HAP-1 (cell line): ENCODE measurements around the gene HDAC4.

Source experiments
- DNase-seq, 2 experiments: peaks; one replicate each; pipeline ENCODE4 v3.0.0-alpha.2; 2016 to 2020; ENCODE audit warnings: low spot score in 2 of 2
- H3K27me3 ChIP-seq: fragments of 250-450 bp; sonication (Bioruptor Pico); 2 replicates; pipeline ENCODE4 v1.5.1; 2020; ENCODE audit warnings: low read depth, mild to moderate bottlenecking, moderate library complexity
- H3K36me3 ChIP-seq: fragments of 250-450 bp; sonication (Bioruptor Pico); replicated peaks from 2 replicates; pipeline ENCODE4 v1.5.1; 2020; ENCODE audit warnings: mild to moderate bottlenecking
- H3K4me1 ChIP-seq: fragments of 250-450 bp; sonication (Bioruptor Pico); 2 replicates; pipeline ENCODE4 v1.5.1; 2020; ENCODE audit warnings: mild to moderate bottlenecking
- H3K4me3 ChIP-seq: fragments of 250-450 bp; sonication (Bioruptor Pico); 2 replicates; pipeline ENCODE4 v1.5.1; 2020; ENCODE audit warnings: mild to moderate bottlenecking, moderate library complexity
- H3K9me3 ChIP-seq: fragments of 250-450 bp; sonication (Bioruptor Pico); 2 replicates; pipeline ENCODE4 v1.5.1; 2020; ENCODE audit warnings: mild to moderate bottlenecking, moderate library complexity
- in situ Hi-C: fragments of 300-500 bp; cut with MboI; formaldehyde crosslinking; loops from 3 replicates; pipeline ENCODE4 v1.14.3; 2020; ENCODE audit warnings: low sequenced_read_pairs, inconsistent platforms, mixed read lengths

The HDAC4 gene

GRCh38 chr2:239212929-239213642, 187.7 kb downstream of the HDAC4 start:
- H3K27me3 ChIP-seq, result no peaks in the 10 kb centered on the region
- no peaks in the 10 kb centered on the region for H3K9me3 ChIP-seq
- in situ Hi-C loops, result no loop called here
- no peak for DNase-seq
- no peaks in the 10 kb centered on the region for H3K36me3 ChIP-seq
- no peaks in the 10 kb centered on the region for H3K4me1 ChIP-seq
- no peak overlapping the region for H3K4me3 ChIP-seq

GRCh38 chr2:239212121-239212928, 188.5 kb downstream of the HDAC4 start:
- H3K4me1 ChIP-seq, result no peaks in the 10 kb centered on the region
- in situ Hi-C loops, result no loop called here
- no peak overlapping the region for H3K4me3 ChIP-seq
- H3K9me3 ChIP-seq, result no peaks in the 10 kb centered on the region
- no peaks in the 10 kb centered on the region for H3K27me3 ChIP-seq
- no peak for DNase-seq
- no peaks in the 10 kb centered on the region for H3K36me3 ChIP-seq

- no peak for DNase-seq
- Histone ChIP-seq H3K4me3 (no peak overlapping the region), H3K36me3 (no peaks in the 10 kb centered on the region), H3K27me3 (no peaks in the 10 kb centered on the region), H3K9me3 (no peaks in the 10 kb centered on the region), H3K4me1 (no peaks in the 10 kb centered on the region)
- in situ Hi-C loops, result no loop called here
These were observed 189.3 kb downstream of the HDAC4 start for GRCh38 chr2:239211396-239212094.

- Histone ChIP-seq H3K4me3 (no peak overlapping the region), H3K27me3 (no peaks in the 10 kb centered on the region), H3K9me3 (no peaks in the 10 kb centered on the region), H3K36me3 (no peaks in the 10 kb centered on the region), H3K4me1 (no peaks in the 10 kb centered on the region)
- DNase-seq, result no peak
- in situ Hi-C loops, result no loop called here
These were observed 191.0 kb downstream of the HDAC4 start for GRCh38 chr2:239209783-239210182.

- DNase-seq, result no peak
- in situ Hi-C loops, result no loop called here
- H3K9me3 ChIP-seq, result no peaks in the 10 kb centered on the region
- no peaks in the 10 kb centered on the region for H3K36me3 ChIP-seq
- H3K4me1 ChIP-seq, result no peaks in the 10 kb centered on the region
- H3K27me3 ChIP-seq, result no peaks in the 10 kb centered on the region
- no peak overlapping the region for H3K4me3 ChIP-seq
These were observed 192.2 kb downstream of the HDAC4 start for GRCh38 chr2:239208465-239209180.

- no peak overlapping the region for H3K4me3 ChIP-seq
- no peaks in the 10 kb centered on the region for H3K36me3 ChIP-seq
- H3K27me3 ChIP-seq, result no peaks in the 10 kb centered on the region
- no peak for DNase-seq
- no peaks in the 10 kb centered on the region for H3K9me3 ChIP-seq
- H3K4me1 ChIP-seq, result no peaks in the 10 kb centered on the region
- in situ Hi-C loops, result no loop called here
These were observed 194.0 kb downstream of the HDAC4 start for GRCh38 chr2:239206851-239207250.

- Histone ChIP-seq H3K4me3 (no peak overlapping the region), H3K9me3 (no peaks in the 10 kb centered on the region), H3K36me3 (no peaks in the 10 kb centered on the region), H3K27me3 (no peaks in the 10 kb centered on the region), H3K4me1 (no peaks in the 10 kb centered on the region)
- in situ Hi-C loops, result no loop called here
- no peak for DNase-seq
These were observed 194.8 kb downstream of the HDAC4 start for GRCh38 chr2:239206042-239206441.

GRCh38 chr2:239204876-239205468, 195.8 kb downstream of the HDAC4 start:
- Histone ChIP-seq H3K27me3 (no peaks in the 10 kb centered on the region), H3K4me1 (no peaks in the 10 kb centered on the region), H3K36me3 (no peaks in the 10 kb centered on the region), H3K9me3 (no peaks in the 10 kb centered on the region), H3K4me3 (no peak overlapping the region)
- in situ Hi-C loops, result no loop called here
- no peak for DNase-seq

- no peak for DNase-seq
These were observed 196.5 kb downstream of the HDAC4 start for GRCh38 chr2:239204136-239204875.

GRCh38 chr2:239203443-239204135, 197.2 kb downstream of the HDAC4 start:
- H3K27me3 ChIP-seq, result no peaks in the 10 kb centered on the region
- H3K4me1 ChIP-seq, result no peaks in the 10 kb centered on the region
- H3K36me3 ChIP-seq, result no peaks in the 10 kb centered on the region
- no peak for DNase-seq
- no peak overlapping the region for H3K4me3 ChIP-seq
- in situ Hi-C loops, result no loop called here
- H3K9me3 ChIP-seq, result no peaks in the 10 kb centered on the region

More at GRCh38 chr2:239204136-239204875, 196.5 kb downstream of the HDAC4 start:
- in situ Hi-C loops, result no loop called here
- no peaks in the 10 kb centered on the region for H3K9me3 ChIP-seq
- no peaks in the 10 kb centered on the region for H3K27me3 ChIP-seq
- no peaks in the 10 kb centered on the region for H3K36me3 ChIP-seq
- no peak overlapping the region for H3K4me3 ChIP-seq
- H3K4me1 ChIP-seq, result no peaks in the 10 kb centered on the region

- H3K9me3 ChIP-seq, result no peaks in the 10 kb centered on the region
- no peaks in the 10 kb centered on the region for H3K27me3 ChIP-seq
- in situ Hi-C loops, result no loop called here
- H3K36me3 ChIP-seq, result no peaks in the 10 kb centered on the region
- no peaks in the 10 kb centered on the region for H3K4me1 ChIP-seq
- no peak overlapping the region for H3K4me3 ChIP-seq
- DNase-seq, result no peak
These were observed 198.0 kb downstream of the HDAC4 start for GRCh38 chr2:239202836-239203235.

- Histone ChIP-seq H3K4me3 (no peak overlapping the region), H3K36me3 (no peaks in the 10 kb centered on the region), H3K9me3 (no peaks in the 10 kb centered on the region), H3K27me3 (no peaks in the 10 kb centered on the region), H3K4me1 (no peaks in the 10 kb centered on the region)
- in situ Hi-C loops, result no loop called here
- no peak for DNase-seq
These were observed 198.5 kb downstream of the HDAC4 start for GRCh38 chr2:239202343-239202742.
